ENCODE data around the gene VPS13D.
"Not testable (repeated sequence)": the region's sequence is repeated elsewhere in the genome, so short reads cannot be mapped to it uniquely, and the experiment has no call there.

Gene VPS13D

DNA sequence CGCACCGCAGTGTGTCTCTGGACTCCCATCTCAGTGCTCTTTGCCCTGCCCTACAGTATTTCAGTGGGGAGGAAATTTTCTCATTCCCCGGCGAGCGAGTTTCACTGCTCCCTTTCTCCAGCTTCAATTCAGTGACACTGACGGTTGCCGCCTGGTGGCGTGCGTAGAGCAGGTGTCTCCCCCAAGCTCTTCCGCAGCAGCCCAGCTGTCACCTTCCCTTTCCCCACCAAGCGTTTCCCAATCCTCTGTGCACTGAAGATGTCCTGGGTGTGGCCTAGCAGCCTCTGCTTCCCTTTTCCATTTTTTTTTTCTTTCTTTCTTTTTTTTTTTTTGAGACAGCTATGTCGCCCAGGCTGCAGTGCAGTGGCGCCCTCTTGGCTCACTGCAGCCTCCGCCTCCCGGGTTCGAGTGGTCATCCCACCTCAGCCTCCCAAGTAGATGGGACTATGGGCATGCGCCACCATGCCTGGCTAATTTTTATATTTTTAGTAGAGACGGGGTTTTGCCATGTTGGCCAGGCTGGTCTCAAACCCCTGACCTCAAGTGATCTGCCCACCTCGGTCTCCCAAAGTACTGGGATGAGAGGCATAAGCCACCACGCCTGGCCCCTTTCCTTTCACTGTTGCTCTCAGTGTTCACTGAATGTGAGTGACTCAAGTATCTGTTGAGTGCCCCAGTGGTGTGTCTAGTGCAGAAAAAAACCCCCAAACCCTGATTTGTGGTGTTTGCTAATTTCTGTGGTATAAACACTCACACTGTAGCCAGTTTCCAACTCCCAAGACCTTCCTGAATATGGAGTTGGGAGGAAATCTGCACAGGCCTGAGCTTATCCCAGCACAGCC, 33.0 kb upstream of the VPS13D start:
- peak; percentile 77 for DNase-seq (ENCODE audit: low spot score)

GRCh38 chr1:12197483-12197880, 32.3 kb upstream of the VPS13D start:
- no peak for DNase-seq (ENCODE audit: low spot score)

DNA sequence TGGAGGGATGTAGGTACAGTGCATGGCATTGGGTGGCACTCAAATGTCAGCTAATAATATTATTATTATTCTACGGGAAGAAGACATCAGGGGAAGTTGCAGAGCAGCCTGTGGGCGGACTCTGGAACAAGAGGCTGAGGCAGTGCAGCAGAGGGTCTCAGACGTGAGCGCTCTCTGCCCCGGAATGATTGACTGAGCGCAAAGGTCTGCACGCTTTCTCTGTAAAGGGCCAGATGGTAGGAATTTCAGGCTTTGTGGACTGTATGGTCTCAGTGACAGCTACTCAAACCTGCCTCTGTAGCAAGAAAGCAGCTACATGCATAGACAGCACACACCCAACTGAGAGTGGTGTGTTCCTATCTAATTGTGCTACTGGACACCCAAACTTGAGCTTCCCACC, 29.6 kb upstream of the VPS13D start:
- no peak for DNase-seq (ENCODE audit: low spot score)

- no peak for DNase-seq (ENCODE audit: low spot score)
These were observed 28.3 kb upstream of the VPS13D start for GRCh38 chr1:12201352-12202189.

- no peak for DNase-seq (ENCODE audit: low spot score)
These were observed 27.7 kb upstream of the VPS13D start for GRCh38 chr1:12202190-12202497.

DNA sequence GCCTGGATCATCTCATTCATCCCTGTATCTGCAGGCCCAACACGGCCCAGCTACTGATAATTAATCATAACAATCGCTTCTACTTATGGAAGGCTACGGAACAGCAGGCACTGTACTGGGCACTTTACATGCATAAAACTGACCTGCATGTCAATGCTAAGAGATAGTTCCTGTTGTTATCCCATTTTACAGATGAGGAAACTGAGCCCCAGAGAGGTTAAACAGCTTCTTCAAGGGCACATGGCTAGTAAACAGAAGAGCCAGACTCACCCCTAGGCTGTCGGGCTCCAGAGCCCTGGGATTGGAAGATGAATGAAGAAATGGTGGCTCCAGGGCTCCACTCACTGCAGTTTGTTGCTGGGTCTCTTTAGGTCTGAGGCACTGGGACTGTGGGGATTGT, 27.3 kb upstream of the VPS13D start:
- no peak for DNase-seq (ENCODE audit: low spot score)

- no peak for DNase-seq (ENCODE audit: low spot score)
These were observed 26.4 kb upstream of the VPS13D start for GRCh38 chr1:12203216-12204007.

GRCh38 chr1:12204140-12204539, 25.7 kb upstream of the VPS13D start:
- DNase-seq (ENCODE audit: low spot score) = no peak

DNA sequence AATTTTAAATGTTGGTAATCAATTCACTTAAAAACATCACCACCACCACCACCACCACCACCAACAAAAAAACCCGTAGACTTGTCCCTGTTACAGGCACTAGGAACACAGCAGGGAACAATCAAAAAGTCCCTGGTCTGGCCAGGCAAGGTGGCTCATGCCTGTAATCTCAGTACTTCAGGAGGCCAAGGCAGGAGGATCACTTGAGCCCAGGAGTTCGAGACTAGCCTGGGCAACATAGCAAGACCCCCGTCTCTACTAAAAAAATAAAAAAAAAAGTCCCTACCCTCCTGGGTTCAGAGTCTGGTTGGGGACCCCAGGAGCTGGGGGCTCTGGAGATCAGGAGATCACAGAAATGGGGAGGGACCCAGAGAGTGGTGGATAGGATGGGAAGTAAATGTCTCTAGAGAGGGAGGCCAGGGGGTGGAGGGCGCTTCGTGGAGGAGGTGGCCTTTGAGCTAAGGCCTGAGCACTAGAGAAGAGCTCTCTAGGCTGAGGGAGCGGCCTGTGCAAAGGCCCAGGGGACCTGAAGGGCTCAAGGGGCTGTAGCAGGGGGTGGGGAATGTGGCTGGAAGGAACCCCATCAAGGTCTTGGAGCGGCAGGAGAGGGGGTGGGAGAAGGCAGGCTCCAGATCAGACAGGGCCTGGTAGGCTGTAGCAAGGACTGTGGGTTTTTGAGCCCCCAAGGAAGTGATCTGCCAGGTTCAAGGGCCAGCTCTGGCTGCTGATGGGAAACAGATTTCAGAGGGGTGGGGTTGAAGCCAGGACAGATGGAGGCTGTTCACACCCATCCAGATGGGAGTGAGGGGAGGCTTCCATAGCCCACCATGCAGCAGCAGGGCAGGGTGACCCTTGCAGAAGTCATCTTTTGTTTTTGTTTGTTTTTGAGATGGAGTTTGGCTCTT, 24.8 kb upstream of the VPS13D start:
- no peak for DNase-seq (ENCODE audit: low spot score)

DNA sequence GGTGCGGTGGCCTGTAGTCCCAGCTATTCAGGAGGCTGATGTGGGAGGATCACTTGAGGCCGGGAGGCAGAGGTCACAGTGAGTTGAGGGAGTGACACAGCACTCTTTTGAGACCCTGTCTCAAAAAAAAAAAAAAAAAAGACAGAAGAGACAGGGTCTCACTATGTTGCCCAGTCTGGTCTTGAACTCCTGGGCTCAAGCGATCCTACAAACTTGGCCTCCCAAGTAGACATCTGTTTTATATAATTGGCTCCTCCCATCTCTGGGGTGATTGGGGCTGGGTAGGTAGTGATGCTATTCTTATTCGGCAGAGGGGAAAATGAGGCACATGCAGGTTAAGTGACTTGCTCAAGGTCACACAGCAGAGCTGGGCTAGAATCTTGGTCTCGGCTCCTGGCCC, 23.6 kb upstream of the VPS13D start:
- DNase-seq (ENCODE audit: low spot score) = no peak

DNA sequence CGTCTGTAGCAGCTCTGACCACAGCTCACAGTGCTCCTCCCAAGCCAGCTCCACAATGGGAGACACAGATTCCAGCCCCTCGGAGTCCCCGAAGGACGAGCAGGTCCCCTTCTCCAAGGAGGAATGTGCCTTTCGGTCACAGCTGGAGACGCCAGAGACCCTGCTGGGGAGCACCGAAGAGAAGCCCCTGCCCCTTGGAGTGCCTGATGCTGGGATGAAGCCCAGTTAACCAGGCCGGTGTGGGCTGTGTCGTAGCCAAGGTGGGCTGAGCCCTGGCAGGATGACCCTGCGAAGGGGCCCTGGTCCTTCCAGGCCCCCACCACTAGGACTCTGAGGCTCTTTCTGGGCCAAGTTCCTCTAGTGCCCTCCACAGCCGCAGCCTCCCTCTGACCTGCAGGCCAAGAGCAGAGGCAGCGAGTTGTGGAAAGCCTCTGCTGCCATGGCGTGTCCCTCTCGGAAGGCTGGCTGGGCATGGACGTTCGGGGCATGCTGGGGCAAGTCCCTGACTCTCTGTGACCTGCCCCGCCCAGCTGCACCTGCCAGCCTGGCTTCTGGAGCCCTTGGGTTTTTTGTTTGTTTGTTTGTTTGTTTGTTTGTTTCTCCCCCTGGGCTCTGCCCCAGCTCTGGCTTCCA, 22.9 kb upstream of the VPS13D start:
- DNase-seq (ENCODE audit: low spot score) = no peak

GRCh38 chr1:12208271-12208670, 21.6 kb upstream of the VPS13D start:
- no peak for DNase-seq (ENCODE audit: low spot score)

DNA sequence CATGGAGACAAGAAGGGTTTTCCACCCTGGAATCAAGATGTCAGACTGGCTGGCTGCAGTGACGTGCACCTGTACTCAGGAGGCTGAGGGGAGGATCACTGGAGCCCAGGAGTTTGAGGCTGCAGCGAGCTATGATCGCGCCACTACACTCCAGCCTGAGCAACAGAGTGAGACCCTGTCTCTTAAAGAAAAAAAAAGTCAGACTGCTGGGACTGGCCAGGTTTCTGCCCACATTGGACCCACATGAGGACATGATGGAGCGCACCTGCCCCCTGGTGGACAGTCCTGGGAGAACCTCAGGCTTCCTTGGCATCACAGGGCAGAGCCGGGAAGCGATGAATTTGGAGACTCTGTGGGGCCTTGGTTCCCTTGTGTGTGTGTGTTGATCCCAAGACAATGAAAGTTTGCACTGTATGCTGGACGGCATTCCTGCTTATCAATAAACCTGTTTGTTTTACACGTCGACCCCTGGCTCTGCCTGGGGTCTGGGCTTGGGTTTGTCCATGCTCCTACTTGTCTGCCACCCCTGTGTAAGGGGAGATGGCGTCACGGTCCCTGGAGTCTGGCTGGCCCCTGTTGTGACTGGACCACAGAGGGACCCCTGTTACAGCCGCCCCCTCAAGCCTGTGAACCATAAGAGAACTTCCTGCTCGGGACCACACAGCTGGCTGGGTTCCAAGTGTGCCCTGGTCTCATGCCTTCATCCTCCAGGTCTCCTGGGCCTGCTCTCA, 20.9 kb upstream of the VPS13D start:
- DNase-seq (ENCODE audit: low spot score) = peak; percentile 84

- no peak for DNase-seq (ENCODE audit: low spot score)
These were observed 20.4 kb upstream of the VPS13D start for GRCh38 chr1:12209495-12209832.

DNA sequence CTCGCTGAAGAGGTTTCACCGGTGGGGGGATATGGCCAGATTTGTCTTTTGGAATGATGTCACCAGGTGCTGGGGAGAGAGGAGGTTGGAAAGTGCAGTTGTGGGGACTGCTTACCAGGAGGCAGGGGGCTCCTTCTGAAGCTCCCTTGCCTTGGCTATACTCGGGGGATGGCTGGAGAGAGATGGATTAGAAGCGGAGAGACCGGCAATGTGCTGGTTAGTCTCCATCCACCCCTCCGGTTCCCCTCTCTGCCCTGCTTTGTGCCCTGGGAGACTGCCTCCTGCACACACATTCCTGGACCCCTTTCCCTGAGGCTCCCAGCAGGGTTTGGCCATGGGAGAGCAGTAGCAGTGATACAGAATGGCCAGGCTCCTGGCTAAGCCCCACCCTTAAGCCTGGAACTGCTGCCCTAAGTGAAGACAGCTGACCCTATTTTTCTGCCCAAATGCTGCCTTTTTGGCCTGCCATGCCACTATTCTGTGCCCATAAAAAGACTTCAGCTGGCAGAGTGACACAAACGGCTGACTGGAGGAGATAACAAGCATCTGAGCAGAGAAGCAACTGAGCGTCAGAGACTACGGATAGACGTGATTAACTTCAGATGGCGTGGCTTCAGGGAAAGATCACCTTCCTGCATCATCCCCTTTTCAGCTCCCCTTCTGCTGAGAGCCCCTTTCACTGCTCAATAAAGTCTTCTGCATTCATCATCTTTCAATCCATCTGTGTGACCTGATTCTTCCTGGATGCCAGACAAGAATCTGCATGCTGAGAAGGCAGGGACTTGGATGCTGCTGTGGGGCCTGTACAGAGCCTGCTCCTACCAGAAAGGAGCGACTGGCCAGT, 14.5 kb upstream of the VPS13D start:
- no peak for DNase-seq (ENCODE audit: low spot score)

- DNase-seq (ENCODE audit: low spot score) = no peak
These were observed 10.0 kb upstream of the VPS13D start for GRCh38 chr1:12219800-12220199.

DNA sequence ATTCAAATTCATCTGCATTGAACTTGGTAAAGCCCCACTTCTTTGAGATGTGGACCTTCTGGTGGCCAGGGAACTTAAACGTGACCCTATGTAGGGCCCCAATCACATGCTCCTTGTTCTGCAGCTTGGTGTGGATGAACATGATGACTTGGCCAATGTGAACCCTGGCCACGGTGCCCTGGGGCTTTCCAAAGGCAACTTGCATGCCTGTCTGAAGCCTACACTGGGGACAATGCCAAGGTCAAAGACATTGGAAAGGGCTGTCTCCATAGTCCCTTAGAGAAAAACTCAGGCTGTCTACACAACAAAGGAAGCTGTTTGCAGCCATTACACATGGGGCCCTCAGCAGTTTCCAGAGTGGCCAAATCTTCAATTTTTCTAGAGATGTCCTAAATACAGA, 8.9 kb upstream of the VPS13D start:
- DNase-seq (ENCODE audit: low spot score) = no peak

DNA sequence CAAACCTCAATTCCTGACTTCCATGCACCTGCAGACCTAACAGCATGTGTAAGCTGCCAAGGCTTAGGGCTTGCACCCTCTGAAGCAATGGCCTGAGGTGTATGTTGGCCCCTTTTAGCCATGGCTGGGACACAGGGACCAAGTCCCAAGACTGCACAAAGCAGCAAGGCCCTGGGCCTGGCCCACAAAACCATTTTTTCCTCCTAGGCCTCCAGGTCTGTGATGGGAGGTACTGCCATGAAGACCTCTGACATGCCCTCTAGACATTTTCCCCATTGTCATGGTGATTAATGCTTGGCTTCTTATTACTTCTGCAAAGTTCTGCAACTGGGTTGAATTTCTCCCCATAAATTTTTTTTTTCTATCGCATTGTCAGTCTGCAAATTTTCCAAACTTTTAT, 7.1 kb upstream of the VPS13D start:
- DNase-seq (ENCODE audit: low spot score) = not testable (repeated sequence)

GRCh38 chr1:12224092-12224491, 5.7 kb upstream of the VPS13D start:
- DNase-seq (ENCODE audit: low spot score) = not testable (repeated sequence)

- no peak for DNase-seq (ENCODE audit: low spot score)
These were observed 851 bp upstream of the VPS13D start for GRCh38 chr1:12228979-12229378.
